Stimulated activated CD4-positive, alpha-beta T cell treated with anti-CD3 and anti-CD28 coated beads, Interleukin-1b, Interleukin-23, amount 100 ng/mL, for 48 hours (primary cell): ENCODE data around the gene YARS1.

Source experiments
- DNase-seq: peaks from one replicate; pipeline ENCODE4 v3.0.0-alpha.2; 2020

The YARS1 gene

GRCh38 chr1:32775640-32776337 lies 41.4 kb downstream of the YARS1 start:
- no peak for DNase-seq

GRCh38 chr1:32774950-32775634 lies 42.1 kb downstream of the YARS1 start:
- no peak for DNase-seq

- no peak for DNase-seq
Observed at GRCh38 chr1:32774464-32774808, 42.7 kb downstream of the YARS1 start.

GRCh38 chr1:32773764-32774463 lies 43.2 kb downstream of the YARS1 start:
- DNase-seq = no peak

- DNase-seq = peak; percentile 74
Observed at GRCh38 chr1:32773018-32773763, 44.0 kb downstream of the YARS1 start.

- no peak for DNase-seq
Observed at GRCh38 chr1:32772281-32773017, 44.7 kb downstream of the YARS1 start.

- no peak for DNase-seq
Observed at GRCh38 chr1:32771561-32772280, 45.4 kb downstream of the YARS1 start.

GRCh38 chr1:32770741-32771548 lies 46.2 kb downstream of the YARS1 start:
- no peak for DNase-seq

- no peak for DNase-seq
Observed at GRCh38 chr1:32770221-32770731, 46.9 kb downstream of the YARS1 start.

GRCh38 chr1:32769524-32770220 lies 47.5 kb downstream of the YARS1 start:
- DNase-seq = no peak

- DNase-seq = no peak
Observed at GRCh38 chr1:32768110-32768850, 48.9 kb downstream of the YARS1 start.

- no peak for DNase-seq
Observed at GRCh38 chr1:32767641-32768040, 49.5 kb downstream of the YARS1 start.

GRCh38 chr1:32767156-32767555 lies 50.0 kb downstream of the YARS1 start:
- DNase-seq = no peak

GRCh38 chr1:32766328-32766972 lies 50.7 kb downstream of the YARS1 start:
- no peak for DNase-seq

GRCh38 chr1:32765570-32766327 lies 51.4 kb downstream of the YARS1 start:
- DNase-seq = no peak

- DNase-seq = no peak
Observed at GRCh38 chr1:32764826-32765569, 52.2 kb downstream of the YARS1 start.

- DNase-seq = no peak
Observed at GRCh38 chr1:32763221-32763620, 53.9 kb downstream of the YARS1 start.
